ENCODE measurements around the gene FAM120B.

- no peak for TF ChIP-seq CTCF (IDR thresholded peaks at IDR 0.05; ENCODE audit: low read length)
- TF ChIP-seq EZH2 (IDR thresholded peaks at IDR 0.05; ENCODE audit: borderline replicate concordance, low read length): no peak
These were observed 140.4 kb downstream of the FAM120B start for GRCh38 chr6:170446841-170447560.
